RWPE1 (cell line): Measurements from ENCODE around the gene SULT1C3.

Source experiments
- CTCF ChIA-PET: fragments of 350-600 bp; sonication (Branson Sonifier 250); formaldehyde crosslinking; extraction: SDS; loops from one replicate; lab custom pipeline; 2021; lab: Yijun Ruan, JAX
- POLR2A ChIA-PET: fragments of 400-600 bp; formaldehyde crosslinking; extraction: SDS; loops from one replicate; lab custom pipeline; 2020; ENCODE audit warnings: antibody characterized with exemption; ENCODE audit not compliant: low non-redundant PET; lab: Yijun Ruan, JAX
- DNase-seq: peaks from one replicate; pipeline ENCODE4 v3.0.0; 2012; ENCODE audit warnings: low spot score
- H3K27ac ChIP-seq: fragments of 450-650 bp; 2 replicates; pipeline ENCODE4 v1.5.1; 2017
- CTCF ChIP-seq: fragments of 450-650 bp; conservative IDR thresholded peaks from 2 replicates; pipeline ENCODE4 v1.5.1; 2017; ENCODE audit warnings: low read depth, mild to moderate bottlenecking

Gene SULT1C3

GRCh38 chr2:108222261-108222660 is 17.5 kb upstream of the SULT1C3 start:
- DNase-seq: no peak
- no peak overlapping the region for H3K27ac ChIP-seq
- CTCF ChIA-PET: interaction anchor here (0.7 kb wide), 1 partner anchor 320 kb away, joined by 3 read pairs; no protein-coding TSS in a partner anchor
- TF ChIP-seq CTCF: no peak
- POLR2A ChIA-PET: no interaction called here

GRCh38 chr2:108223573-108223972 is 16.2 kb upstream of the SULT1C3 start:
- no peak for DNase-seq
- no peak for TF ChIP-seq CTCF
- ChIA-PET POLR2A (no interaction called here), CTCF (no interaction called here)
- H3K27ac ChIP-seq: no peak overlapping the region

- no peak for TF ChIP-seq CTCF
- CTCF ChIA-PET: no interaction called here
- POLR2A ChIA-PET: no interaction called here
- no peak for DNase-seq
- no peak overlapping the region for H3K27ac ChIP-seq
These were observed 15.7 kb upstream of the SULT1C3 start for GRCh38 chr2:108224022-108224421.

GRCh38 chr2:108226564-108226963 is 13.2 kb upstream of the SULT1C3 start:
- no peak for DNase-seq
- CTCF ChIA-PET: no interaction called here

GRCh38 chr2:108228006-108228405 is 11.8 kb upstream of the SULT1C3 start:
- DNase-seq: no peak
- H3K27ac ChIP-seq: no peak overlapping the region
- TF ChIP-seq CTCF: no peak
- ChIA-PET POLR2A (no interaction called here), CTCF (no interaction called here)

More at GRCh38 chr2:108226564-108226963, 13.2 kb upstream of the SULT1C3 start:
- H3K27ac ChIP-seq: no peak overlapping the region
- POLR2A ChIA-PET: no interaction called here
- no peak for TF ChIP-seq CTCF

GRCh38 chr2:108228537-108228936 is 11.2 kb upstream of the SULT1C3 start:
- ChIA-PET CTCF (no interaction called here), POLR2A (no interaction called here)
- H3K27ac ChIP-seq: no peak overlapping the region
- no peak for DNase-seq
- TF ChIP-seq CTCF: no peak

- ChIA-PET POLR2A (no interaction called here), CTCF (no interaction called here)
These were observed 9.9 kb upstream of the SULT1C3 start for GRCh38 chr2:108229875-108230274.

More at GRCh38 chr2:108229875-108230274, 9.9 kb upstream of the SULT1C3 start:
- TF ChIP-seq CTCF: no peak
- DNase-seq: no peak
- H3K27ac ChIP-seq: no peak overlapping the region
